GM18526 (cell line): ENCODE data around the gene ZFHX3.

ENCODE experiments used
- POLR2A ChIP-seq: IDR thresholded peaks from 3 replicates; pipeline ENCODE4 v1.6.1; 2011; ENCODE audit not compliant: insufficient read length; ENCODE audit errors: extremely low read depth

The ZFHX3 gene

GRCh38 chr16:72990571-72990970, 57.4 kb downstream of the ZFHX3 start:
- TF ChIP-seq POLR2A = no peak

DNA sequence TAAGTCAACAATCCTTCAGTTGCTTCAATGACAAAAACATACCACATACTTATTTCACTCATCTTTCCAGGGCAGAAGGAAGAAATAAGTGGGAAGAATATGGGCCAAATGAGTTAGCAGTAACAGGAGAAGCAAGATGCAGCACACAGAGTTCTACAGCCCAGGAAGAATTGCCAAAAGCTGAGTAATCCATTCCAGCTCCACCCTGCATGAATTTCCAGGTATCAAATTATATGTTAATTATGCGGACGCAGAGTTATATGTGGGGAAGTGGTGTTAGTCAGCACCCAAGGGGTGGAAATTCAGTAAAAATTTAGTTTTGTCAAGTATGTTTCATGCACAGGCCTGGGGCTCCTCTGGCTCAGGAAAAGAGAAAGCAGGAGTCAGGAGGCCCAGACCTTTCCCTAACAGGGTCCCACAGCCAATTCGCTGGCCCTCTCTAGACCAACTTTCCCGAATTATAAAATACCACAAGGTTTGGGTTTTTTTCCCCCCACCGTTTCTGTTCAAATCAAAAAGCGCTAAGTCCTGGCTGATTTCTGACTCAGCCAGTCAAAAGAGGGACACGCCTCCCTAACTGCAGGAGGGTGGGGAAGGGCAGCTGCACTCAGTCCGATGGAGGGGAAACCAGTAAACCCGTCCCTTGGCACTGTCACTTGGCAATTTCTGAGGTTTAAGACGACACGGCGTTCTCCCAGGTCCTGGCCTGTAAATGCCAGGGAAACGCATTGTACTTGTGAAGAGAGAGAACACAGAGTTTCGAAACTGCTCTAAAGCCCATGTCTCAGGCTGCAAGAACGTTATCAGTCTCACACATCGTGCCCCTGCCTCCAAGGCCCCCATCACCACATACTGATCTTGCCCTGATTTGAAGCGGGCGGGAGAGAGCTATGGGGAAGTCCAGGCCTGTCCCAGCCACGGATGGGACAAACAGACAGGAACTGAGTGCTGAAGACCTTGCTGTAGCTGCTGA, 58.1 kb downstream of the ZFHX3 start:
- no peak for TF ChIP-seq POLR2A

DNA sequence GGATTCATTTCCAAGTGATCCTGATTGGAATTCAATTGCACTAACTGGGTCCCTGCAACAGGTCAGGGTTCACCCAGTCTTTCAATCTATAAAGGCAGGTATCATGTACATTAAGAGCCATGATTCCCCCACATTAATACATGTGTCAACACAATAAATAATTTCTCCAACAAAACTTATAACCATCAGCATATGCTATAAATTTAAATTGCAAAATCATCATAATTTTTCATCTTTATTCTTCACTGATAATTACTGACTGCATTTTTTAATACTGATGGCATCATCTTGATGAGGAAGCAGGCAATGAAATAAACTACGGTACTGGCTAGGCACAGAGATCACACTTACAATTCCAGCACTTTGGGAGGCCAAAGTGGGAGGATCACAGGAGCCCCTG, 59.4 kb downstream of the ZFHX3 start:
- no peak for TF ChIP-seq POLR2A

- no peak for TF ChIP-seq POLR2A
Observed at GRCh38 chr16:72987480-72987901, 60.4 kb downstream of the ZFHX3 start.

DNA sequence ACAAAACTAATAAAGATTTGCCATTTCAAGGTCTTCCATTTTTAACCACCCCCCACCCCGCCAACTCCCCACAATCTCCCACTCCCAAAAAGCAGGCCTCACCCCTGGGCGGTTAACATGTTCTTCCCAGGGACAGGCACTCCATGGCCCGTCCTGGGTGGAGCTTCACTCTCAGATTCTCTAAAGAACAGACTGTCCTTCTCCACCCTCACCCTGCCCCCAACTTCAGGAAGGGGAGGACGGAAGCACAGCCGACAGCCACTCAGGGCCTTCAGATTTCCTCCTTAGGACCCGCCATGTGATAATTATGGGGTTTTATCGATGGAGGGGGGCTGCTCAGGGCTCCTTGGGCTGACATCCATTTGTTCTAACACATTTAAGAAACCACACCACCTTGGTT, 61.9 kb downstream of the ZFHX3 start:
- TF ChIP-seq POLR2A = no peak

GRCh38 chr16:72985148-72985941, 62.6 kb downstream of the ZFHX3 start:
- TF ChIP-seq POLR2A = no peak

- no peak for TF ChIP-seq POLR2A
Observed at GRCh38 chr16:72983728-72984350, 64.1 kb downstream of the ZFHX3 start.

- no peak for TF ChIP-seq POLR2A
Observed at GRCh38 chr16:72983241-72983640, 64.7 kb downstream of the ZFHX3 start.

GRCh38 chr16:72979974-72980373, 68.0 kb downstream of the ZFHX3 start:
- no peak for TF ChIP-seq POLR2A

- no peak for TF ChIP-seq POLR2A
Observed at GRCh38 chr16:72978212-72978611, 69.7 kb downstream of the ZFHX3 start.

GRCh38 chr16:72977127-72977526, 70.8 kb downstream of the ZFHX3 start:
- TF ChIP-seq POLR2A = no peak

- TF ChIP-seq POLR2A = no peak
Observed at GRCh38 chr16:72976438-72977064, 71.4 kb downstream of the ZFHX3 start.

DNA sequence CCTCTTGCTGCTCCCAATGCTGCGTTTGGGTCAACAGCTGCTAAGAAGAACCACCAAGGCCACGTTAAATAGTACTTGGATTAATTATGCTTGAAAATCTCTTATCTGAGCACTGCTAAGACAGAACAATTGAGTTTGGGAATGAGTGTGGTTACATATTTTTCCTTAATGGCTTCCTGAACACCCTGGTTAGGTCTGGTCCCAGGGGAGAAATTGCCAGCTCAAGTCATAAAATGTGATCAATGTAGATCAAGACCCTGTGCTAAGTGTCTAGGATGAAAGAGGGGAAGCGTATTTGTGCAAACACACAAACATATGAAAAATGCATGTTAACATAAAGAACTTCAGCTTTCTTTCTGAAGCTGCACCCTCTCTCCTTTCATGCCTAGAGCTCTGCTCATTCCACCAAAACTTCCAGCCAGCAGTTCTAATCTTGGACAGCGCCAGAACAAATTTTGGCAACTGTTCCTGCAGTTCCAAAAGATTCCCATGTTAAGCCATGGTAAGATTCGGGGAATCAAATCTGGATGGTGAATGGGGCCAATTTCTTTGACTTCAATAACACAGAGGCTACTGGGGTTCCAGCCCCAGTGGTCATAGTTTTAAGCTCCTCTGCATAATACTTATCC, 72.0 kb downstream of the ZFHX3 start:
- TF ChIP-seq POLR2A = no peak

DNA sequence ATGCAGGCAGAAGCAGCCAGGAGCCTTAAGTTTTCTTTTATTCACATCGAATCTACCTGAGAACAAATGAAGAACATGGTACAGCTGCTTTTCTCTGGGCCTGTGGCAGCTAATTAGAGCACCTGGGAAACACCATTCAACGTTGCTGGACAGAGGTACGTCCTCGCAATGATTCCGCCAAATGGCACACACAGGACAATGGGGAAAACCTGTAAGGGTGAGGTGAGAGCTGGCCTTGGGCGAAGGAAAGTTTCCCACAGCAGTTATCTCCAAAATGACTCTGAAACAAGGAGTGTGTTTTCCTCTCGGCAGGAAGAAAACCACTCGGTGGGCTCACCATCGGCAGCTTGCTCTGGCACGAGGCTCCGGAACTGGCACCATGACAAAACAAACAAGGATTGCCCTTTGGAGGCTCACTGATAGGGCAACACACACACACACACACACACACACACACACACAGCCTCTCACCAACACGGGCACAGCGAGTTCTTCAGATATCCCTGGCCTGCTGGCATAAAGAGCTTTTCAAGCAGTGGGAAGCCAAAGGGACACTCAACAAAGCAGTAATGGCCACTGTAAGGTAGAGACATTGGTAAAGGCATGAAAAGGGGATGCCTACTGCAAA, 73.7 kb downstream of the ZFHX3 start:
- TF ChIP-seq POLR2A = no peak

DNA sequence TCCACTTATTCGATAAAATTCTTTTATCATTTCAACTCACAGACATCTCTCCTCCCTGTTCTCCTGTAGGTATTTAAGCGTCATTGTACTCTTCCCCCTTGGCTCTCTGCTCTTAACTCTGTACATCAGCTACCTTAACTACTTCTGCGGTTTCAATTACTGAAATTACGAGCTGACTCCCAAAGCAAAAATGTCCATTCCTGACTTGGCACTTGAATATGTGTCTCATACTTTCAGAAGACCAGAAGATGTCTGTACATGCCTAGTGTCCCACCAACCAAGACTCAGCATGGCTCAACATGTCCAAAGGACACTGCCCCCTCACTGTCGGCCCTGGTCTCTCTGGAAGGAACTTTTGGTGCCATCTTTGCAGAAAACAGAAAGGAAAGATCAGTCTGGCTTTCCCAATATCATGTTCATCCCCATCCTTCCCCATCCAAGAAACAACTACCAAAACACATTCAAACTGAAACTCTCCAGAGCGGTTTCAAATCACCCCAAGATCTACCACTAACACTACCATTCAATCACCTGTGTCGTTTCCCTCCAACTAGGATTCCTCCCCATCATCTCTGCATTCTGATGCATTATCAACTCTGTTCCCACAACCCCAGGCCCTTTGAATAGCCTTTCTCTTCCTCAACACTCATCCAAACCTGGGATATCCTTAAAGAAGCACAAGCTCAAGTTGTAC, 74.9 kb downstream of the ZFHX3 start:
- no peak for TF ChIP-seq POLR2A
